ENCODE results near the gene CNTN6. TPM values are rescaled to one million over a fixed set of nuclear protein-coding genes. Genes with fewer than 3 reads are reported as not detected.
"Not testable (repeated sequence)": the region's sequence is repeated elsewhere in the genome, so short reads cannot be mapped to it uniquely, and the experiment has no call there.

CNTN6 gene
- total RNA-seq, 2 experiments from 2014 or later, result not detected

GRCh38 chr3:1365528-1365927, 272.7 kb downstream of the CNTN6 start:
- intact Hi-C loops (cut with micrococcal nuclease), result no loop called here
- H3K4me3 Mint-ChIP-seq, result no peak overlapping the region
- POLR2A ChIA-PET, result no interaction called here
- no peak for DNase-seq
- no peaks in the 10 kb centered on the region for H3K4me1 Mint-ChIP-seq (ENCODE audit: low read depth)
- no peaks in the 10 kb centered on the region for H3K27me3 Mint-ChIP-seq
- no peak overlapping the region for H3K27ac Mint-ChIP-seq
- no peak for ATAC-seq
- no peaks in the 10 kb centered on the region for H3K9me3 Mint-ChIP-seq
- H3K36me3 Mint-ChIP-seq (ENCODE audit: low read depth), result no peaks in the 10 kb centered on the region
- CTCF ChIA-PET, result no interaction called here
- no peak for TF ChIP-seq CTCF (IDR thresholded peaks at IDR 0.05)

- Mint-ChIP-seq H3K4me1 (ENCODE audit: low read depth) (no peaks in the 10 kb centered on the region), H3K27ac (no peak overlapping the region), H3K36me3 (ENCODE audit: low read depth) (no peaks in the 10 kb centered on the region), H3K27me3 (no peaks in the 10 kb centered on the region), H3K9me3 (peaks cover 8% of the 10 kb centered on the region), H3K4me3 (no peak overlapping the region)
- TF ChIP-seq CTCF (IDR thresholded peaks at IDR 0.05), result no peak
- POLR2A ChIA-PET, result no interaction called here
- CTCF ChIA-PET, result no interaction called here
- intact Hi-C loops (cut with micrococcal nuclease), result no loop called here
- no peak for ATAC-seq
- no peak for DNase-seq
These were observed 281.6 kb downstream of the CNTN6 start for GRCh38 chr3:1374471-1374870.

GRCh38 chr3:1375145-1375544, 282.3 kb downstream of the CNTN6 start:
- Mint-ChIP-seq H3K27ac (no peak overlapping the region), H3K9me3 (peaks cover 9% of the 10 kb centered on the region), H3K27me3 (no peaks in the 10 kb centered on the region), H3K4me3 (no peak overlapping the region), H3K4me1 (ENCODE audit: low read depth) (no peaks in the 10 kb centered on the region), H3K36me3 (ENCODE audit: low read depth) (no peaks in the 10 kb centered on the region)
- intact Hi-C loops (cut with micrococcal nuclease), result no loop called here
- no peak for DNase-seq
- no peak for ATAC-seq
- no peak for TF ChIP-seq CTCF (IDR thresholded peaks at IDR 0.05)
- CTCF ChIA-PET, result interaction anchor here (0.5 kb wide), 1 partner anchor 1322 kb away, joined by 3 read pairs; no protein-coding TSS in a partner anchor
- POLR2A ChIA-PET, result no interaction called here

- TF ChIP-seq CTCF (IDR thresholded peaks at IDR 0.05), result no peak
- no peak overlapping the region for H3K4me3 Mint-ChIP-seq
These were observed 288.3 kb downstream of the CNTN6 start for GRCh38 chr3:1380926-1381646.

GRCh38 chr3:1381647-1382036, 288.8 kb downstream of the CNTN6 start:
- intact Hi-C loops (cut with micrococcal nuclease), result no loop called here
- Mint-ChIP-seq H3K4me1 (ENCODE audit: low read depth) (no peaks in the 10 kb centered on the region), H3K27me3 (no peaks in the 10 kb centered on the region), H3K9me3 (peaks cover 11% of the 10 kb centered on the region), H3K36me3 (ENCODE audit: low read depth) (no peaks in the 10 kb centered on the region), H3K4me3 (no peak overlapping the region), H3K27ac (no peak overlapping the region)
- no peak for DNase-seq
- ATAC-seq, result no peak
- no peak for TF ChIP-seq CTCF (IDR thresholded peaks at IDR 0.05)
- ChIA-PET CTCF (no interaction called here), POLR2A (no interaction called here)

More at GRCh38 chr3:1380926-1381646, 288.3 kb downstream of the CNTN6 start:
- intact Hi-C loops (cut with micrococcal nuclease), result no loop called here
- Mint-ChIP-seq H3K27ac (no peak overlapping the region), H3K9me3 (peaks cover 9% of the 10 kb centered on the region), H3K36me3 (ENCODE audit: low read depth) (no peaks in the 10 kb centered on the region), H3K27me3 (no peaks in the 10 kb centered on the region), H3K4me1 (ENCODE audit: low read depth) (no peaks in the 10 kb centered on the region)
- ChIA-PET CTCF (no interaction called here), POLR2A (no interaction called here)
- ATAC-seq (no peak), DNase-seq (no peak)

GRCh38 chr3:1387396-1387905, 294.6 kb downstream of the CNTN6 start:
- H3K27me3 Mint-ChIP-seq, H3K9me3 Mint-ChIP-seq, POLR2A ChIA-PET: not testable (repeated sequence)

More at GRCh38 chr3:1387396-1387905, 294.6 kb downstream of the CNTN6 start:
- ATAC-seq; CTCF ChIA-PET; H3K36me3 Mint-ChIP-seq (ENCODE audit: low read depth); H3K4me1 Mint-ChIP-seq (ENCODE audit: low read depth); H3K27ac Mint-ChIP-seq; H3K4me3 Mint-ChIP-seq; intact Hi-C loops (cut with micrococcal nuclease); DNase-seq: not testable (repeated sequence)

All from activated CD8-positive, alpha-beta T cell treated with anti-CD3 and anti-CD28 coated beads for 36 hours (primary cell).